ENCODE results near the gene ZNF500.

DNA sequence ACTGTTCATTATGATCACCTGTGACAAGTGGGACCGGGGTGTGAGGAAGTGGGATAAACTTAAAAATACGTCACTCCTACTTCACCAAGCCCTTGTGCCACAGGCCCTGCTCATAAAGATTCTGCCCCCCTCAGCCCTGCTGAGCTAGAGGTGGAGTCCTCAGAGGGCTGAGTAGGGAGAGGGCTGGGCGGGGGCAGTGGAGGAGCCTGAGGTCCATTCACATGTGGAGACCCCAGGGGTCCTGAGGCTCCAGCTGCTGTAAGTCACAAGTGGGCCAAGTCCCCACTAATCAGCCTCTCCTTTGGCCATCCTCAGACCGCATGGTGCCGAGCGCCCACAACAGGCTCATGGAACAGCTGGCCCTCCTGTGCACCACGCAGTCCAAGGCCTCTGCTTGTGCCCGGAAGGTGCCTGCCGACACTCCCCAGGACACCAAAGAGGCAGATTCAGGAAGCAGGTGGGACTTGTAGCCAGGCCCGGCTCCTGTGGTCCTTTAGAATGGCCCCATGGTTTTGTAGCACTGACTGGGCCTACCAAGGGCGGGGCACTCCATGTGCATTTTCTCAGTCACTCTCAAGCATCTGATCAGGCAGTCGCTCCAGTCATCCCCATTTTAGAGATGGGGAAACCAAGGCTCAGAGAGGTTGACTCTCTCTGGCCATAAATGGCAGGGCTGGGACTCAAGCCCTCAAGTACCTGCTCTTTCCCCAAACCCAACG is 22.2 kb downstream of the ZNF500 start:
- TF ChIP-seq, protein P1, sequence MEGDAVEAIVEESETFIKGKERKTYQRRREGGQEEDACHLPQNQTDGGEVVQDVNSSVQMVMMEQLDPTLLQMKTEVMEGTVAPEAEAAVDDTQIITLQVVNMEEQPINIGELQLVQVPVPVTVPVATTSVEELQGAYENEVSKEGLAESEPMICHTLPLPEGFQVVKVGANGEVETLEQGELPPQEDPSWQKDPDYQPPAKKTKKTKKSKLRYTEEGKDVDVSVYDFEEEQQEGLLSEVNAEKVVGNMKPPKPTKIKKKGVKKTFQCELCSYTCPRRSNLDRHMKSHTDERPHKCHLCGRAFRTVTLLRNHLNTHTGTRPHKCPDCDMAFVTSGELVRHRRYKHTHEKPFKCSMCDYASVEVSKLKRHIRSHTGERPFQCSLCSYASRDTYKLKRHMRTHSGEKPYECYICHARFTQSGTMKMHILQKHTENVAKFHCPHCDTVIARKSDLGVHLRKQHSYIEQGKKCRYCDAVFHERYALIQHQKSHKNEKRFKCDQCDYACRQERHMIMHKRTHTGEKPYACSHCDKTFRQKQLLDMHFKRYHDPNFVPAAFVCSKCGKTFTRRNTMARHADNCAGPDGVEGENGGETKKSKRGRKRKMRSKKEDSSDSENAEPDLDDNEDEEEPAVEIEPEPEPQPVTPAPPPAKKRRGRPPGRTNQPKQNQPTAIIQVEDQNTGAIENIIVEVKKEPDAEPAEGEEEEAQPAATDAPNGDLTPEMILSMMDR (IDR thresholded peaks at IDR 0.05): no peak
- no peak for TF ChIP-seq POLR2A (IDR thresholded peaks at IDR 0.05)
